GM19438 (cell line): ENCODE data around the gene TMEM245.
A peak's percentile ranks its signal among the peaks of the same experiment; 100 is the strongest.

Experiments used
- ATAC-seq: cut with Tn5 transposase; IDR thresholded peaks from one replicate; pipeline ENCODE4 v1.9.1; 2021; ENCODE audit warnings: low read depth; ENCODE audit not compliant: unreplicated experiment

TMEM245 gene

GRCh38 chr9:109119439-109120203 is at the start of gene TMEM245:
Gene TMEM245, minus strand, starts transcription at chr9:109119947. Its CDS starts 34 bp downstream, at chr9:109119913.
- ATAC-seq = peak; percentile 84

GRCh38 chr9:109168170-109168569 is 48.4 kb upstream of the TMEM245 start:
- no peak for ATAC-seq

DNA sequence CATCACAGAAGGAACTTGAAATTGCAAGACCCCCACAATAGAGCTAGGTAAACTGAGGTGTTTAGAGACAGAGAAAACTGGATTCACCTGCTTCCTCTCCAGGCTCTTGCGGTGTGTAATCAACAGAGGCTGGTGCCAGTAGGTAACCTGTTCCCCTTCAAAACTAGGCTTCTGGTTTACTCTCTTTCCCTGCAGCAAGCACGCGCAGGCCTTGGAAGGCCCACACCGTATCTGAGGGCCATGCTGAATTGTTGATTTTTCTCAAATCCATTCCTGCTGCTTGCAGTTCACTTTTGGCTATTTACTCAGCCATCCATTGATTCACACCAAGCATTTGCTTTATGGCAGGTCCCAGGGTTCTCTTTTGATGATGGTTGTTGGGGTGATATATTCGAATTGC is 48.0 kb upstream of the TMEM245 start:
- ATAC-seq = no peak

GRCh38 chr9:109166771-109167601 is 47.2 kb upstream of the TMEM245 start, which contains the start of gene FRRS1L:
Gene FRRS1L, minus strand, starts transcription at chr9:109167249. Its CDS starts 111 bp downstream, at chr9:109167138.
- no peak for ATAC-seq

- no peak for ATAC-seq
These were observed 46.5 kb upstream of the TMEM245 start for GRCh38 chr9:109166171-109166770.

GRCh38 chr9:109164042-109164441 is 44.3 kb upstream of the TMEM245 start:
- no peak for ATAC-seq

DNA sequence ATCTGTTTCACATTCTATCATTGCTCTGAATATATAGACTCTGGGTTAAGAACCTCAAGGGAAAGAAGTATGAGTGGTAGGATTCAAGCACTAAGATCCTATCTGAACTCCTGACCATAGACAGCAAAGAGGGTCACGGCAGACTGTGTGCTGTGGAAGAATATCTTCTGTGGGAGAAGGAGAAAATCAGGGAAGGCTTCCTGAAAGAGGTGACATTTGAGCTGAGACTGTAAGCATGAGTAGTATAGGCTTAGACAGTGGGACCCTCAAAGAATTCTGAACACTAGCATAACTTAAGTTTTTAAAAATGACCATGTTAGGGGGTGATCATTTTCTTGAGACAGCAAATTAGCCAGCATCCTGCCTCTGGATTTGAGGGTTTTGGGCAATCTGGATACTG is 43.4 kb upstream of the TMEM245 start:
- no peak for ATAC-seq

- no peak for ATAC-seq
These were observed 42.9 kb upstream of the TMEM245 start for GRCh38 chr9:109162677-109163076.

DNA sequence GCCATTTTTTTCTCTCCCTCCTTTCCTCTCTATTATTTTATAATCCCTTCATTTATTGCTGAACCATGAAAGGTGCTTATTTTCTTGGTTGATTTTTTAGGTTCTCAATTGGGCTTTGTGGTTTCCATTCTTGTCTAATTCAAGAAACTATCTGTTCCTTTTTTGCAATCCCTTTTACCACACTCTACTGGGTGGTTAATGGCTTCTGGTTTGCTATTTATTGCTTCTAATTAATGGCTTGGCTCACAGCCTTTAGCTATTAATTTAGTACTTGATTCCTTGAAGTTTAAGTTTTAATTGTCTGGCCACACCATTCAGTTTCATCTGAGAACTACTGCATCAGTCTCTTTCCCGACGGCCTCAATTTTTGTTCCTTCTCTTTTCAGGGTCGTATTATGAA is 41.7 kb upstream of the TMEM245 start:
- no peak for ATAC-seq

- no peak for ATAC-seq
These were observed 39.8 kb upstream of the TMEM245 start for GRCh38 chr9:109159583-109159982.

DNA sequence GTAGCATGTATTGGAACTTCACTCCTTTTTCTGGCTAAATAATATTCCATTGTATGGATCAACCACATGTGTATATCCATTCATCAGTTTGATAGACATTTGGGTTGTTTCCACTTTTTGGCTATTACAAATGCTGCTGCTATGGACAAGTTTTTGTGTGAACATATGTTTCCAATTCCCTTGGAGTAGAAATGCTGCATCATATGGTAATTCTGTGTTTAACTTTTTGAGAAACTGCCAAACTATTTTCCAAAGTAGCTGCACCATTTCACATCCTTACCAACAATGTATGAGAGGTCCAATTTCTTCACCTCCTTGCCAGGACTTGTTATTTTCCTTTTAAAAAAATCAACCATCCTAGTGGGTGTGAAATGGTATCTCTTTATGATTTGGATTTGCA is 38.9 kb upstream of the TMEM245 start:
- no peak for ATAC-seq

- no peak for ATAC-seq
These were observed 37.0 kb upstream of the TMEM245 start for GRCh38 chr9:109156708-109157107.

DNA sequence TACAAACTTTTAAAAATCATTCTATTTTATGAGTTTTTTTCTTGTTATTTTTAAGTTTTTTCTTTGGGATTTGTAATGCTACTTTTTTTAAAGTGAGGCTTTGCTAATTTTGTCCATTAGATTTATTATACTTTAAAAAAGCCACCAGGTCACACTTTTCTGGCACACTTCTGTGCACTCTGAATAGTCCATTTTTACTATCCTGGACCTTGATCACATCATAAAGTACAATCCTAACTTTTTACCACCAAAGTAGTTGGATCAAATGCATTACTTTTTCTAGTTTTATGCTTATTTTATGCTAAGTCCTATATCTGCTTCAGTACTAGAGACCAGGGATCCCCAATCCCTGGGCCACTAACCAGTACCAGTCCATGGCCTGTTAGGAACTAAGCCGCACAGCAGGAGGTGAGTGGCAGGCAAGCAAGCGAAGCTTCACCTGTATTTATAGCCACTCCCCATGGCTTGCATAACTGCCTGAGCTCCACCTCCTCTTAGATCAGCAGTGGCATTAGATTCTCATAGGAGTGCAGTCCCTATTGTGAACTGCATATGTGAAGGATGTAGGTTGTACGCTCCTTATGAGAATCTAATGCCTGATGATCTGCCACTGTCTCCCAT is 31.3 kb upstream of the TMEM245 start:
- no peak for ATAC-seq

- ATAC-seq = no peak
These were observed 30.0 kb upstream of the TMEM245 start for GRCh38 chr9:109149722-109150121.

DNA sequence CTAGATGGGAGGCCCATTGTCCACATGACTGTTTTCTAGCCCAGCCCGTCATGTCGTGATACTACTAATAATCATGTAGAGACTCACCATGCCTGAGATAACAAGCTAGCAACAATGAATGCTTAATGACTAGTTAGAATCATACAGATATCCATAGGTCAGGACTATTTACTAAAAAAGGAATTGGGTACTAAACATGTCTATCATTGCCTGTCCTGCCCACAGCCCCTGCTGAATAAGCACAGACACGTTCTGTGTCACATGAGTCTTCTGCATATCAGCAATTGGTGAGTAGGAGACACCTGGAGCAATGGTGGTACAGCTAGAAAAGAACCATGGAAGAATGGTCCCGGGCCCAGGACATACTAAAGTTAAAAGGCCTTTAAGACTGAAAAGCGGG is 29.3 kb upstream of the TMEM245 start:
- ATAC-seq = no peak

GRCh38 chr9:109145051-109145450 is 25.3 kb upstream of the TMEM245 start:
- no peak for ATAC-seq

- ATAC-seq = peak; percentile 99
These were observed 24.3 kb upstream of the TMEM245 start for GRCh38 chr9:109143881-109144562.

- no peak for ATAC-seq
These were observed 21.6 kb upstream of the TMEM245 start for GRCh38 chr9:109141375-109141774.

GRCh38 chr9:109139851-109140250 is 20.1 kb upstream of the TMEM245 start:
- ATAC-seq = no peak

GRCh38 chr9:109138421-109138820 is 18.7 kb upstream of the TMEM245 start:
- no peak for ATAC-seq
